Epithelial cell of proximal tubule (primary cell): ENCODE measurements around the gene NARS2. TPM values are rescaled to one million over a fixed set of nuclear protein-coding genes. Genes with fewer than 3 reads are reported as not detected.
"Not testable (repeated sequence)": the region's sequence is repeated elsewhere in the genome, so short reads cannot be mapped to it uniquely, and the experiment has no call there.

Source experiments
- DNase-seq: peaks from one replicate; pipeline ENCODE4 v3.0.0-alpha.2; 2011; ENCODE audit warnings: low read depth
- H3K4me3 ChIP-seq: 2 replicates; pipeline ENCODE4 v1.5.1; 2011; ENCODE audit warnings: low read depth, mild to moderate bottlenecking, low read length
- total RNA-seq: library from RNA; depleted of rRNA; stranded (reverse); fragments of >200 nt; gene quantifications from 2 replicates; pipeline ENCODE4 v1.2.3, GENCODE V29; 2015
- TF ChIP-seq, protein P1 (sequence below): conservative IDR thresholded peaks from 2 replicates; pipeline ENCODE4 v1.5.1; 2012; ENCODE audit warnings: low read depth, mild to moderate bottlenecking, low read length

NARS2 gene
- total RNA-seq, 1 donor from 2014 or later: 28.4 TPM

DNA sequence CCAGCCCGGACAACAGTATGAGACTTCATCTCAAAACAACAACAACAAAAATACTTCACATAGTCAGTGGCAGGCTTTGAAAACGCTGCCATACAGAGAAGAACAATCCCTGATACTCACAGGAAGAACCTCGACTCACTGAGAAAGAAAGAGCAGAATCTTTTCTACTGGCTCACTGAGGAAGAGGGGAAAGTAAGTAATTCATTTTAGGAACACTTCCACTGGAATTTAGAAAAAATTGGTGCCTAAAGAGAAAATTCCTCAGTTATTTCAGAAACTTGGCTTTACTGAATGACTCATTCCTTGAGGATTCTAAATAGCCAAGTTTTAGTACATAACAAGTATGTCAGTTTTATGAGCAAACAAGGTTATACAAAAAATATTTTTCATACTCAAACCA is 12.3 kb downstream of the NARS2 start:
- H3K4me3 ChIP-seq: no peak overlapping the region
- DNase-seq: no peak
- TF ChIP-seq, protein P1, sequence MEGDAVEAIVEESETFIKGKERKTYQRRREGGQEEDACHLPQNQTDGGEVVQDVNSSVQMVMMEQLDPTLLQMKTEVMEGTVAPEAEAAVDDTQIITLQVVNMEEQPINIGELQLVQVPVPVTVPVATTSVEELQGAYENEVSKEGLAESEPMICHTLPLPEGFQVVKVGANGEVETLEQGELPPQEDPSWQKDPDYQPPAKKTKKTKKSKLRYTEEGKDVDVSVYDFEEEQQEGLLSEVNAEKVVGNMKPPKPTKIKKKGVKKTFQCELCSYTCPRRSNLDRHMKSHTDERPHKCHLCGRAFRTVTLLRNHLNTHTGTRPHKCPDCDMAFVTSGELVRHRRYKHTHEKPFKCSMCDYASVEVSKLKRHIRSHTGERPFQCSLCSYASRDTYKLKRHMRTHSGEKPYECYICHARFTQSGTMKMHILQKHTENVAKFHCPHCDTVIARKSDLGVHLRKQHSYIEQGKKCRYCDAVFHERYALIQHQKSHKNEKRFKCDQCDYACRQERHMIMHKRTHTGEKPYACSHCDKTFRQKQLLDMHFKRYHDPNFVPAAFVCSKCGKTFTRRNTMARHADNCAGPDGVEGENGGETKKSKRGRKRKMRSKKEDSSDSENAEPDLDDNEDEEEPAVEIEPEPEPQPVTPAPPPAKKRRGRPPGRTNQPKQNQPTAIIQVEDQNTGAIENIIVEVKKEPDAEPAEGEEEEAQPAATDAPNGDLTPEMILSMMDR: no peak

DNA sequence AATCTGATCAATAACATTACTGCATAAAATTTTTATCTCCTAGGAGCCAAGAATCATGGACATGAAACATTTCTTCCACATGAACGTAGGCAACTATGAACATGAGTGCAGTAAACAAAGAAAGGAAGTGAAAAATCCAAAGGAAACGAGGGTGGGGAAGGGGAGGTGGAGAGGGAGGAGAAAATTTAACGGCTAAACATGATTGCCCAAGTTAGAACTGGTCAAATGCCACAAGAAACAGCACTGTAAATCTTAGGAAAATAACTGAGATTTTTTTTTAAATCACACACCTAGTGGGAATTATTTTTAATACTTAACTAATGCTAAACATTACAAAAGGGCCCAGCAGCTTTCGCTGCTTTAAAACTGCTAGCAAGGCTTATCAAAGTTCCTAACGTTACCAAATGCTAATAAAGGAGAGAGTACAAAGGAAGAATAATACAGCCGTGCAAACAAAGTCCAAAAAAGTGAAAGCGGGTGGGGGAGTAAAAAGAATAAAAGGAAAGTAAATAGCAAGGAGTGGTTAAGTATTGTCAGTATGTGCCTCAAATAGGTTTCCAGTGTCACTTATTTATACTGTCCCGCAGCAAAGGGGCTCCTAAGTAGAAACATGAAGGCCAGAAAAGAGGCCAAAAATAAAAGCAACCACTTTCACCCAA is 13.7 kb downstream of the NARS2 start:
- DNase-seq: no peak
- peak overlapping the region; percentile 15 for H3K4me3 ChIP-seq
- TF ChIP-seq, protein P1: no peak

DNA sequence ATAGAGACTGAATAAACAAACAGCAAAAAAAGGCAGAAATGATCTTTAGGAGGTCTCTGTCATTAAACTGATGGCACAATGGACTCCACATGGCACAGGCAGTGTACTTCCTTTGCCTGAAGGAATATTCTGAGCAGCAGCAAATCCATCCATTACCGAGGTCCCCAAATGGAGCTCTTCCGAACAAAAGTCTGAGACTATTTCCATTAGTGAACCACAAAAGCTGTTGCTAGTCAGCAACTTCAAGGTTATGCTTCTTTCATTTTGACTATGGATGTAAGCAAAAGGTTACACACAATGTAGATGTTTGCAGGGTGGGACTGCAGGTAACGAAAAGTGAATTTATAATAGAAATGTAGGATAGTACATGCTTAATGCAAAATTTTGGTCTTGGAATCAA is 14.5 kb downstream of the NARS2 start:
- TF ChIP-seq, protein P1: no peak
- DNase-seq: no peak
- H3K4me3 ChIP-seq: no peak overlapping the region

DNA sequence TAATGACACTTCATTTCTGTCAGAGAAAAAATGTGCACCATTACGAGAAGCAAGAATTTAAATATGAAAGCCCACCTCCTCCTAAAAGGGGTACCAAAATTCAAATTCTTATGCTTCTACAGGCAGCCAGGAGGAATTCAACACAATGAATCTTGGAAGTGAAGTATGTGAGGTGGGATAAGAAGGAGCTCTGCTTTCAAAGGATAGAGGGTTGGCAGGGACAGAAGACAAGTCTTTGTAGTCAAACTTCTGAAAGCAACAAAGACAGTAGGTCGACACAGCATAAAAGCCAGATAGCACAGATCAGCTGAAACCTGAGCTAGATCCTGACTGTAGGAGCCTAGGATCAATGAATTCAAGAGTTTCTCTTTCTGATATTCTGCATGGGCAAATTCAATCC is 17.4 kb downstream of the NARS2 start:
- no peak overlapping the region for H3K4me3 ChIP-seq
- no peak for DNase-seq
- TF ChIP-seq, protein P1: no peak

DNA sequence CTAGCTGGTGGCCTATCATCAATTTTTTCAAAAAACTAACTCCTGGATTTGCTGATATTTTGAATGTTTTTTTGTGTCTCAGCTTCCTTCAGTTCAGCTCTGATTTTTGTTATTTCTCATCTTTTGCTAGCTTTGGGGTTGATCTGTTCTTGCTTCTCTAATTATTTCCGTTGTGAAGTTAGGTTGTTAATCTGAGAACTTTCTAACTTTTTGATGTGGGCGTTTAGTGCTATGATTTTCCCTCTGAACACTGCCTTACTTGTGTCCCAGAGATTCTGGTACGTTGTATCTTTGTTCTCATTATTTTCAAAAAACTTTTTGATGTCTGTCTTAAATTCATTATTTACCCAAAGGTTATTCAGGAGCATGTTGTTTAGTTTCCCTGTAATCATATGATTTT is 19.1 kb downstream of the NARS2 start:
- H3K4me3 ChIP-seq: no peak overlapping the region
- DNase-seq: no peak
- TF ChIP-seq, protein P1: no peak

DNA sequence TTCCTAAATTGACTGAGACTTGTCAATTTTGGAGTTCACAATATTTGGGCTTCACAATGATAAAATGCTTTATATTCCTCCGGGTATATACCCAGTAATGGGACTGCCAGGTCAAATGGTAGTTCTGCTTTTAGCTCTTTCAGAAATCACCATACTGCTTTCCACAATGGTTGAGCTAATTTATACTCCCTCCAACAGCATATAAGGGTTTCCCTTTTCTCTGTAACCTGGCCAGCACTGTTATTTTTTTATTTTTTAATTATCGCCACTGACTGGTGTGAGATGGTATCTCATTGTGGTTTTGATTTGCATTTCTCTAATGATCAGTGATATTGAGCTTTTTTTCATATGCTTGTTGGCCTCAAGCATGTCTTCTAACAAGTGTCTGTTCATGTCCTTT is 21.8 kb downstream of the NARS2 start:
- DNase-seq: no peak

DNA sequence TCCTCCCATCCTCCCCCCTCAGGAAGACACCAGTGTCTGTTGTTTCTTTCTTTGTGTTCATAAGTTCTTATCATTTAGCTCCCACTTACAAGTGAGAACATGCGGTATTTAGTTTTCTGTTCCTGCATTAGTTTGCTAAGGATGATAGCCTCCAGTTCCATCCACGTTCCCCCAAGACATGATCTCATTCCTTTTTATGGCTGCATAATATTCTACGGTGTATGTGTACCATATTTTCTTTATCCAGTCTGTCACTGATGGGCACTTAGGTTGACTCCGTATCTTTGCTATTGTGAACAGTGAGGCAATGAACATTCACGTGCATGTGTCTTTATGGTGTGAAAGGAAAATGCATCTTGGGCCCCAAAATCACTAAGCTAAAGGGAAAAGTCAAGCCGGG is 22.5 kb downstream of the NARS2 start:
- H3K4me3 ChIP-seq, DNase-seq: not testable (repeated sequence)

More for the DNA sequence above, 21.8 kb downstream of the NARS2 start:
- H3K4me3 ChIP-seq: no peak overlapping the region
- TF ChIP-seq, protein P1: no peak

DNA sequence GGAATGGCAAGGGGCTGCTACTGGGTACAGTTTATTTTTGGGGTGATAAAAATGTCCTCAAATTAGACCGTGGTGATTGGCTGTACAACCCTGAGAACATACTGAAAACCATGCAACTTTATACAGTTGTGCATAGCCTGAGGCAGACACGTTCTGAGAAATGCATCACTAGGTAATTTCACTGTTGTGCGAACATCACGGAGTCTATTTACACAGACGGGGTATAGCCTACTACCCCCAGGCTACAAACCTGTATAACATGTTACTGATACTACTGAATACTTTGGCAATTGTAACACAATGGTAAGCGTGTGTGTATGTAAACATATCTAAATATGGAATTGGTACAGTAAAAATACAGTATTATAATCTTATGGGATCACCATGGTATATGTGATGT is 23.6 kb downstream of the NARS2 start:
- no peak for DNase-seq
- TF ChIP-seq, protein P1: no peak
- H3K4me3 ChIP-seq: no peak overlapping the region
